Measurements from ENCODE around the gene LTC4S. TPM values are rescaled to one million over a fixed set of nuclear protein-coding genes. Genes with fewer than 3 reads are reported as not detected.

Gene LTC4S
- total RNA-seq, 1 experiment from 2014 or later = 2.4 TPM

DNA sequence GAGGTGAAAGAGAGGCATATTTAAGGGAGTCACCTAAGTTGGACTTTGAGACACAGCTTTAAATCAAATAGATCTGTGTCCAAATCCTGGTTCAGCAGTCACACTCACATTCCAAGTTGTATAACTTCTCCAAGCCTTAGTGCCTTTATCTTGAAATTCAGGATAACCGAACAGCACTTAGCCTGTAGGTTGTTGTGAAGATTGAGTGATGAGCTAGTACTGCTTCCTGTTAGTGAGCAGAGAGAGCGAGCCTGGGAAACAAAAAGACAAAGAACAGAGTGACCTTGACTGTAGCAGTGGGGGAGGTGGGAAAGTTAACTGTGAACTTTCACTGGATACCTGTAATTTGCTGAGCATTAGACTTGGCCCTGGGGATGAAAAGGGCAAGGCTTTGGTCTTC is 38.8 kb upstream of the LTC4S start:
- peak in 1 of 2 experiments; percentile 32 for DNase-seq
- no peaks in the 10 kb centered on the region for H3K9me3 Mint-ChIP-seq (ENCODE audit: unreplicated experiment)
- H3K27me3 Mint-ChIP-seq (ENCODE audit: insufficient read depth, unreplicated experiment) = no peaks in the 10 kb centered on the region
- H3K9me3 ChIP-seq = no peaks in the 10 kb centered on the region
- TF ChIP-seq, protein P1, sequence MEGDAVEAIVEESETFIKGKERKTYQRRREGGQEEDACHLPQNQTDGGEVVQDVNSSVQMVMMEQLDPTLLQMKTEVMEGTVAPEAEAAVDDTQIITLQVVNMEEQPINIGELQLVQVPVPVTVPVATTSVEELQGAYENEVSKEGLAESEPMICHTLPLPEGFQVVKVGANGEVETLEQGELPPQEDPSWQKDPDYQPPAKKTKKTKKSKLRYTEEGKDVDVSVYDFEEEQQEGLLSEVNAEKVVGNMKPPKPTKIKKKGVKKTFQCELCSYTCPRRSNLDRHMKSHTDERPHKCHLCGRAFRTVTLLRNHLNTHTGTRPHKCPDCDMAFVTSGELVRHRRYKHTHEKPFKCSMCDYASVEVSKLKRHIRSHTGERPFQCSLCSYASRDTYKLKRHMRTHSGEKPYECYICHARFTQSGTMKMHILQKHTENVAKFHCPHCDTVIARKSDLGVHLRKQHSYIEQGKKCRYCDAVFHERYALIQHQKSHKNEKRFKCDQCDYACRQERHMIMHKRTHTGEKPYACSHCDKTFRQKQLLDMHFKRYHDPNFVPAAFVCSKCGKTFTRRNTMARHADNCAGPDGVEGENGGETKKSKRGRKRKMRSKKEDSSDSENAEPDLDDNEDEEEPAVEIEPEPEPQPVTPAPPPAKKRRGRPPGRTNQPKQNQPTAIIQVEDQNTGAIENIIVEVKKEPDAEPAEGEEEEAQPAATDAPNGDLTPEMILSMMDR (IDR thresholded peaks at IDR 0.05; ENCODE audit: insufficient read depth in 1 of 2, low read depth in 1 of 2, low read length in 1 of 2, severe bottlenecking in 1 of 2, unreplicated experiment in 1 of 2) = no peak
- CTCF ChIA-PET = interaction anchor here (0.8 to 1.0 kb wide), 2 partner anchors 8 to 51 kb away, joined by 3 to 4 read pairs; no protein-coding TSS in a partner anchor
- H3K4me1 Mint-ChIP-seq (ENCODE audit: low read depth, unreplicated experiment) = peaks cover 36% of the 10 kb centered on the region
- peaks cover 19% of the 10 kb centered on the region for H3K36me3 Mint-ChIP-seq (ENCODE audit: insufficient read depth, unreplicated experiment)
- POLR2A ChIA-PET = interaction anchor here (0.6 to 1.5 kb wide), 3 partner anchors 23 to 32 kb away, joined by 4 to 9 read pairs (median 5); no protein-coding TSS in a partner anchor
- intact Hi-C loops (cut with micrococcal nuclease; ENCODE audit: unreplicated experiment) = loop anchor here (1.0 kb wide), 1 partner anchor 8 kb away; no protein-coding TSS in a partner anchor
- no peaks in the 10 kb centered on the region for H3K36me3 ChIP-seq (ENCODE audit: control insufficient read depth, insufficient read depth, low read length)
- peak overlapping the region; percentile 8 for H3K27ac Mint-ChIP-seq (ENCODE audit: unreplicated experiment)
- no peak overlapping the region for H3K4me3 ChIP-seq (ENCODE audit: low read depth, low read length)
- BruUV-seq (replicated peaks) = no TSS peak
- H3K4me1 ChIP-seq = peaks cover 18% of the 10 kb centered on the region
- H3K27me3 ChIP-seq (replicated peaks; ENCODE audit: control insufficient read depth, insufficient read depth, low read length) = no peaks in the 10 kb centered on the region
- peak overlapping the region; percentile 9 for H3K4me3 Mint-ChIP-seq (ENCODE audit: unreplicated experiment)

DNA sequence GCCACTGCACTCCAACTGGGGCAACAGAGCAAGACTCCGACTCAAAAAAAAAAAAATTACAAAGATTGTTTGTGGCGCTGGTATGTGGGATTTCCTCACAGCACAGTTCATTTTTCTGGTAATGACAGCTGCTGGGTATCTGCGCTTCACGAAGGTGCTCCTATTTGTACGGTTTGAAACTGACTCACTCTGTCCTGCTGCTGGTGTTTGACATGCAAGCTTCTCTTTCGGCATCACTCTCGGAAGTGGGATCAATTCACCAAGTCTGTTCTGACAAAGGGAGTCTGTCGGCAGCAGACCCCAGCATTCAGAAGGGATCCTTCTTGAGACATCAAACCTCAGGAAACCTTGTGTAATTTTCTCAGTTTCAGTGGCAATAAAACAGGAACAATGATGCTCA is 34.8 kb upstream of the LTC4S start:
- H3K9me3 ChIP-seq = no peaks in the 10 kb centered on the region
- Mint-ChIP-seq H3K4me3 (ENCODE audit: unreplicated experiment) (no peak overlapping the region), H3K27ac (ENCODE audit: unreplicated experiment) (no peak overlapping the region), H3K4me1 (ENCODE audit: low read depth, unreplicated experiment) (peaks cover 53% of the 10 kb centered on the region), H3K27me3 (ENCODE audit: insufficient read depth, unreplicated experiment) (no peaks in the 10 kb centered on the region), H3K36me3 (ENCODE audit: insufficient read depth, unreplicated experiment) (peaks cover 5% of the 10 kb centered on the region), H3K9me3 (ENCODE audit: unreplicated experiment) (no peaks in the 10 kb centered on the region)
- no peaks in the 10 kb centered on the region for H3K36me3 ChIP-seq (ENCODE audit: control insufficient read depth, insufficient read depth, low read length)
- ChIA-PET CTCF (no interaction called here), POLR2A (no interaction called here)
- H3K4me1 ChIP-seq = peaks cover 26% of the 10 kb centered on the region
- TF ChIP-seq, protein P1 (IDR thresholded peaks at IDR 0.05; ENCODE audit: insufficient read depth in 1 of 2, low read depth in 1 of 2, low read length in 1 of 2, severe bottlenecking in 1 of 2, unreplicated experiment in 1 of 2) = no peak
- DNase-seq = no peak
- intact Hi-C loops (cut with micrococcal nuclease; ENCODE audit: unreplicated experiment) = no loop called here
- no TSS peak for BruUV-seq (replicated peaks)
- no peak overlapping the region for H3K4me3 ChIP-seq (ENCODE audit: low read depth, low read length)
- no peaks in the 10 kb centered on the region for H3K27me3 ChIP-seq (replicated peaks; ENCODE audit: control insufficient read depth, insufficient read depth, low read length)

DNA sequence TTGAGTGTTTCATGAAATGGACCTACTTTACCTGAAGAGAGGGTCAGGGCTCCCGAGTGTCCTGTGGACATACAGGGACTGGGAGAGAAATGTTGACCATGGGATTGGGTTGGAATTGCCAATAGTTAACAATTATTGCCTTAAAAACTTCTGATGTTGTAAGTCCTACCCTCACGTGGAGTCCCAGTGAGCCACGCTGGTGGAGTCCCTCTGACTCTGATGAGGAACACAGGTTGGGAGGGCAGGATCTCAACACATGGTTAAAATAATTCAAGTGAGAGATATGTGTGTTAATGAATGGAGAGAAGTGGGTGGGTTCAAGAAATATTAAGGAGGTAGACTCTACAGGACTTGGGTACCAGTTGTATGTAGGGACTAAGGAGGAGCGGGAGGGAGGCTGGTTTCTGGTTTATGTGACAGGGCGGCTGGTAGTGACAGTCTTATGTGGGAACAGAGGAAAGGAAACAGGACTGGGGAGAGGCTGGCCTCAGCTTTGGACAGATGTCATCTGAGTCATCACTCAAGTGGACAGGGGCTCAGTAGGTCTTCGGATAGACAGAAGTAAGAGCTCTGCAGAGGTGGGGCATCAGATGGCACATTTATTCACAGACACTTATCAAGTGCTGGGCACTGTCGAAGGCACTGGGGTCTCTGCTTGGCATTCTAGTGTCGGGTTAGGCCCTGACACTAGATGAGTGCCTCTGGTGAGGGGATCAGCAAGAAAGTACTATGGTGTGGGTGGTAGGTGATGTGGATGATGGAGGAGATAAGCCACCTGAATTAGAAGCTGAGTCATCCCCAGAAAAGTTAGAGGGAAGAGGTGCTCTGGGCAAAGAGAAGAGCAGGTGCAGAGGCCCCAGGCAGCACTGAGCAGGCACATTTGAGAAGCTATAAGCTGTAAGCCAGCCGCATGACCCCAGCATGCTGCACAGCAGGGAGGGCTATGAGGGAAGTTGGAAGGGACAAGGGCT is 33.9 kb upstream of the LTC4S start:
- Histone ChIP-seq H3K27me3 (replicated peaks; ENCODE audit: control insufficient read depth, insufficient read depth, low read length) (no peaks in the 10 kb centered on the region), H3K4me1 (peaks cover 17% of the 10 kb centered on the region), H3K36me3 (ENCODE audit: control insufficient read depth, insufficient read depth, low read length) (no peaks in the 10 kb centered on the region), H3K9me3 (no peaks in the 10 kb centered on the region), H3K4me3 (ENCODE audit: low read depth, low read length) (no peak overlapping the region)
- H3K36me3 Mint-ChIP-seq (ENCODE audit: insufficient read depth, unreplicated experiment) = peaks cover 6% of the 10 kb centered on the region
- ChIA-PET POLR2A (no interaction called here), CTCF (no interaction called here)
- no peaks in the 10 kb centered on the region for H3K27me3 Mint-ChIP-seq (ENCODE audit: insufficient read depth, unreplicated experiment)
- BruUV-seq (replicated peaks) = no TSS peak
- DNase-seq = no peak
- intact Hi-C loops (cut with micrococcal nuclease; ENCODE audit: unreplicated experiment) = no loop called here
- H3K27ac Mint-ChIP-seq (ENCODE audit: unreplicated experiment) = no peak overlapping the region
- TF ChIP-seq, protein P1 (IDR thresholded peaks at IDR 0.05; ENCODE audit: insufficient read depth in 1 of 2, low read depth in 1 of 2, low read length in 1 of 2, severe bottlenecking in 1 of 2, unreplicated experiment in 1 of 2) = no peak
- peaks cover 43% of the 10 kb centered on the region for H3K4me1 Mint-ChIP-seq (ENCODE audit: low read depth, unreplicated experiment)
- no peaks in the 10 kb centered on the region for H3K9me3 Mint-ChIP-seq (ENCODE audit: unreplicated experiment)
- H3K4me3 Mint-ChIP-seq (ENCODE audit: unreplicated experiment) = no peak overlapping the region

Measured in Caco-2 (cell line).